Mucosa of descending colon (tissue), 3 donors: ENCODE data around the gene SLCO2B1. TPM values are rescaled to one million over a fixed set of nuclear protein-coding genes. Genes with fewer than 3 reads are reported as not detected.

Experiments
- ATAC-seq: fragments of 200-7000 bp; cut with Tn5 transposase; one replicate; pipeline ENCODE4 v1.9.1; 2020; ENCODE audit warnings: mild to moderate bottlenecking, moderate library complexity
- DNase-seq, 3 donors: peaks; one replicate each; pipeline ENCODE4 v3.0.0-alpha.2; 2020
- H3K36me3 ChIP-seq: fragments of 200-600 bp; one replicate; pipeline ENCODE4 v1.8.0; 2021; ENCODE audit warnings: low read depth, mild to moderate bottlenecking
- H3K4me1 ChIP-seq: fragments of 200-600 bp; one replicate; pipeline ENCODE4 v1.8.0; 2021; ENCODE audit warnings: low read depth, mild to moderate bottlenecking
- H3K4me3 ChIP-seq: fragments of 200-600 bp; one replicate; pipeline ENCODE4 v1.8.0; 2021; ENCODE audit warnings: mild to moderate bottlenecking
- H3K9me3 ChIP-seq: fragments of 200-600 bp; one replicate; pipeline ENCODE4 v1.8.0; 2021; ENCODE audit warnings: mild to moderate bottlenecking
- intact Hi-C, 2 donors: fragments of 100-400 bp; cut with DNase I in 1 of 2; cut with micrococcal nuclease in 1 of 2; formaldehyde crosslinking; loops; one replicate each; pipeline versions ENCODE4 v1.11.0 to v1.11.1; 2022; cut with DNase I, micrococcal nuclease
- total RNA-seq, 3 donors: library from RNA; stranded (reverse); fragmentation: NEBNext Ultra II Directional in 2 of 3; extraction: Animal tissue kit (Norgen Biotek cat#: 25700) in 2 of 3; gene quantifications; one replicate each; pipeline versions ENCODE4 v1.2.1 to v1.2.4, GENCODE V29; 2021 to 2023
- TF ChIP-seq, protein P1 (sequence below): fragments of 200-600 bp; IDR thresholded peaks from one replicate; pipeline ENCODE4 v1.8.0; 2022; ENCODE audit warnings: antibody characterized with exemption, mild to moderate bottlenecking
- donor health status: DM: no; HTN: no; CAD: no; lungs with moderate emphysema.
- donor health status: DM: no; HTN: no; CAD: no.
- donor health status: DM: no; HTN: yes; CAD: no.

SLCO2B1 gene
- total RNA-seq, 3 donors from 2014 or later = 65.6 to 93.0 (median 73.1) TPM

DNA sequence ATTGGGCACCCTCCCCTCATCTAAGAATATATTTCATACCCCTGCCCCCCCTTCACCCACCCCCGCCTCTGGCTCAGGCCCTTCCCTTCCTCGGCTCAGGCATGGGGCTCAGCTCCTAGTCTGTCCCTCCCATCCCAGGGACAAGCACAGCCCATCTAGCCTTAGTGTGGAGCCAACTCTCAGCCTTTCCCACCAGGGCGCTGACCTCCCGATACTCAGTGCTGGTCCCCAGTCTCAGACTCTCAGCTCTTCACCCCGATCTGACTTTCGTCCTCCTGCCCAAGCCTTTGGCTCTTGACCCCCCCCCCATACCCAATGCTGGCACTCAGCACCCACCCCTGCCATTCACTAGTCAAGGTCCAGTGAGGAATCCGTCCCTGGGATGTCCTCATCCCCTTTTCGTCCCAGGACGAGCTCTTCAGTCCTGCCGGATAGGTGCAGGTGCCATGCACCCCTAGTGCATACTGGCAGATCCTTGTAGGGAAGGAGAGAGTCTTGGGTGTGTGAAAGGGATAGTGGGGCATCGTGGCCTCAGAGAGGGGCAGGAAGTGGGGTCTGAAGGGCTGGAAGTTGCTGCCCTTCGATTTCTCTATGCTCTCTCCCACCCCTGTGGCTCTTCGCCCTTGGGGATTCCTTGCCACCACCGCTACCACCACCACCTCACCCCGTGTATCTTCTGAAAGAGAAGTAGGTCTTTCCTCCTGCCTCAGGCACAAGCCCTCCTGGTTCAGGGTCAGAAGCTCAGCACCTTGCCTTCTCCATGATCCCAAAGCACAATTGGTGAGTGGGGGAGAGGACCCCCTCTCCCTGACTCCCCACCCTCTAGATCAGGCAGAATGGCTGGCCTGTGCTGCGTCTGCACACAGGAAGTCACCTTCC is 92.1 kb downstream of the SLCO2B1 start:
- peaks cover 14% of the 10 kb centered on the region for H3K4me1 ChIP-seq
- TF ChIP-seq, protein P1, sequence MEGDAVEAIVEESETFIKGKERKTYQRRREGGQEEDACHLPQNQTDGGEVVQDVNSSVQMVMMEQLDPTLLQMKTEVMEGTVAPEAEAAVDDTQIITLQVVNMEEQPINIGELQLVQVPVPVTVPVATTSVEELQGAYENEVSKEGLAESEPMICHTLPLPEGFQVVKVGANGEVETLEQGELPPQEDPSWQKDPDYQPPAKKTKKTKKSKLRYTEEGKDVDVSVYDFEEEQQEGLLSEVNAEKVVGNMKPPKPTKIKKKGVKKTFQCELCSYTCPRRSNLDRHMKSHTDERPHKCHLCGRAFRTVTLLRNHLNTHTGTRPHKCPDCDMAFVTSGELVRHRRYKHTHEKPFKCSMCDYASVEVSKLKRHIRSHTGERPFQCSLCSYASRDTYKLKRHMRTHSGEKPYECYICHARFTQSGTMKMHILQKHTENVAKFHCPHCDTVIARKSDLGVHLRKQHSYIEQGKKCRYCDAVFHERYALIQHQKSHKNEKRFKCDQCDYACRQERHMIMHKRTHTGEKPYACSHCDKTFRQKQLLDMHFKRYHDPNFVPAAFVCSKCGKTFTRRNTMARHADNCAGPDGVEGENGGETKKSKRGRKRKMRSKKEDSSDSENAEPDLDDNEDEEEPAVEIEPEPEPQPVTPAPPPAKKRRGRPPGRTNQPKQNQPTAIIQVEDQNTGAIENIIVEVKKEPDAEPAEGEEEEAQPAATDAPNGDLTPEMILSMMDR = no peak
- intact Hi-C loops = loop anchor here (10.0 kb wide), 1 partner anchor 308 kb away; no protein-coding TSS in a partner anchor
- DNase-seq (no peak), ATAC-seq (no peak)
- no peaks in the 10 kb centered on the region for H3K36me3 ChIP-seq
- H3K9me3 ChIP-seq = no peaks in the 10 kb centered on the region
- H3K4me3 ChIP-seq = no peak overlapping the region

GRCh38 chr11:75244052-75244814 is 93.3 kb downstream of the SLCO2B1 start:
- no peaks in the 10 kb centered on the region for H3K36me3 ChIP-seq
- no peak for ATAC-seq
- H3K4me3 ChIP-seq = no peak overlapping the region
- TF ChIP-seq, protein P1 = no peak
- DNase-seq = no peak
- H3K9me3 ChIP-seq = no peaks in the 10 kb centered on the region
- intact Hi-C loops = loop anchor here (10.0 kb wide), 1 partner anchor 309 kb away; no protein-coding TSS in a partner anchor
- H3K4me1 ChIP-seq = peaks cover 14% of the 10 kb centered on the region

DNA sequence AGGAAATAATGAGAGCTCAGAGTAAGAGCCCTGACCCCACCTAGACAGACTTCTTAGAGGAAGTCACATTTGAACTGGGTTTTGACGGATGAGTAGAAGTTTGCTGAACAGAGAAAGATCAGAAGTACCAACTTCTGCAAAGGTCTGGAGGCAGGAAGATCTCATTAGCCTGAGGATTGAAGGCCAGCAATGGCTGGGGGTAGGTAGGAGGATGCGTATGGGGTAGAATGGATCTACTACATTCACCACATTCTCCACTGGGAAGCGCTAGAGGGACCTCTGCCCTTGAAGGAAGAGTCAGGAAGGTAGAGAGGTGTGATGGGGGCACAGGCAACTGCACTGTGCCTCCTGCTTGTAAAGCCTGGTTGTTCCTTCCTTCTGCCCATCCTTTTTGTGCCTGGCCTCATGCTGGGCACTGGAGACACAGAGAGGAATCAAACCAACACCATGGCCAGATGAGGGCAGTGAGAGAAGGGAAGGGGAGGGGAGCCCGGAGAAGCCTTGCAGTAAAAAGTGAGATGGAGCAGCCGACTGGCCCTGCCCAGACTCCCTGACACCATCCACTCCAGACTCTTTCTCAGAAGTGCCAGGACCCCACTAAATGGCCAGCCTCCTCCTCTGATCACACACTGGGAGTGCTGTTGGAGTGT is 94.6 kb downstream of the SLCO2B1 start:
- intact Hi-C loops = loop anchor here (5.0 to 10.0 kb wide), 2 partner anchors 103 to 311 kb away; no protein-coding TSS in a partner anchor
- no peaks in the 10 kb centered on the region for H3K36me3 ChIP-seq
- no peak for ATAC-seq
- no peak for DNase-seq
- TF ChIP-seq, protein P1 = no peak
- no peak overlapping the region for H3K4me3 ChIP-seq
- no peaks in the 10 kb centered on the region for H3K9me3 ChIP-seq
- H3K4me1 ChIP-seq = peaks cover 11% of the 10 kb centered on the region

GRCh38 chr11:75246006-75246670 is 95.2 kb downstream of the SLCO2B1 start:
- no peak for DNase-seq
- TF ChIP-seq, protein P1 = no peak

More at GRCh38 chr11:75246006-75246670, 95.2 kb downstream of the SLCO2B1 start:
- no peak overlapping the region for H3K4me3 ChIP-seq
- no peak for ATAC-seq
- no peaks in the 10 kb centered on the region for H3K36me3 ChIP-seq
- H3K4me1 ChIP-seq = peaks cover 5% of the 10 kb centered on the region
- H3K9me3 ChIP-seq = no peaks in the 10 kb centered on the region
- intact Hi-C loops = loop anchor here (5.0 to 10.0 kb wide), 2 partner anchors 104 to 311 kb away; no protein-coding TSS in a partner anchor
